GM19372 (cell line): ENCODE data around the gene TMEFF2.
"Not testable (repeated sequence)": the region's sequence is repeated elsewhere in the genome, so short reads cannot be mapped to it uniquely, and the experiment has no call there.

Source experiments
- ATAC-seq: cut with Tn5 transposase; IDR thresholded peaks from one replicate; pipeline ENCODE4 v1.9.1; 2021; ENCODE audit warnings: mild to moderate bottlenecking, low read depth, moderate library complexity; ENCODE audit not compliant: unreplicated experiment

Gene TMEFF2

GRCh38 chr2:192137451-192137850 lies 57.3 kb downstream of the TMEFF2 start:
- no peak for ATAC-seq

GRCh38 chr2:192132604-192133003 lies 62.1 kb downstream of the TMEFF2 start:
- ATAC-seq: not testable (repeated sequence)

GRCh38 chr2:192130312-192130711 lies 64.4 kb downstream of the TMEFF2 start:
- not testable (repeated sequence) for ATAC-seq

- no peak for ATAC-seq
These were observed 66.1 kb downstream of the TMEFF2 start for GRCh38 chr2:192128655-192129054.

- no peak for ATAC-seq
These were observed 67.3 kb downstream of the TMEFF2 start for GRCh38 chr2:192127434-192127833.

GRCh38 chr2:192126912-192127311 lies 67.8 kb downstream of the TMEFF2 start:
- no peak for ATAC-seq

- no peak for ATAC-seq
These were observed 68.3 kb downstream of the TMEFF2 start for GRCh38 chr2:192126426-192126825.

GRCh38 chr2:192124571-192124970 lies 70.2 kb downstream of the TMEFF2 start:
- no peak for ATAC-seq

- ATAC-seq: no peak
These were observed 70.9 kb downstream of the TMEFF2 start for GRCh38 chr2:192123847-192124246.

- no peak for ATAC-seq
These were observed 71.8 kb downstream of the TMEFF2 start for GRCh38 chr2:192122946-192123345.

- ATAC-seq: no peak
These were observed 72.6 kb downstream of the TMEFF2 start for GRCh38 chr2:192122141-192122540.

GRCh38 chr2:192119536-192119935 lies 75.2 kb downstream of the TMEFF2 start:
- no peak for ATAC-seq

GRCh38 chr2:192117705-192118104 lies 77.0 kb downstream of the TMEFF2 start:
- no peak for ATAC-seq

- ATAC-seq: not testable (repeated sequence)
These were observed 83.2 kb downstream of the TMEFF2 start for GRCh38 chr2:192111536-192111935.

- no peak for ATAC-seq
These were observed 95.0 kb downstream of the TMEFF2 start for GRCh38 chr2:192099742-192100141.

- ATAC-seq: no peak
These were observed 95.8 kb downstream of the TMEFF2 start for GRCh38 chr2:192098814-192099491.

- ATAC-seq: no peak
These were observed 103.3 kb downstream of the TMEFF2 start for GRCh38 chr2:192091476-192091875.

GRCh38 chr2:192090911-192091310 lies 103.8 kb downstream of the TMEFF2 start:
- no peak for ATAC-seq

GRCh38 chr2:192087398-192087958 lies 107.3 kb downstream of the TMEFF2 start:
- no peak for ATAC-seq

GRCh38 chr2:192082121-192082520 lies 112.6 kb downstream of the TMEFF2 start:
- no peak for ATAC-seq

- not testable (repeated sequence) for ATAC-seq
These were observed 114.6 kb downstream of the TMEFF2 start for GRCh38 chr2:192080096-192080495.

- ATAC-seq: no peak
These were observed 120.9 kb downstream of the TMEFF2 start for GRCh38 chr2:192073878-192074277.
